Liver (tissue), 9 donors: ENCODE data around the gene EML4. TPM values are rescaled to one million over a fixed set of nuclear protein-coding genes. Genes with fewer than 3 reads are reported as not detected.

ENCODE experiments used
- DNase-seq: peaks from one replicate; pipeline ENCODE4 v3.0.0-alpha.2; 2017; ENCODE audit warnings: low spot score
- H3K27ac ChIP-seq, 2 donors: one replicate each; pipeline ENCODE4 v1.7.0; 2013; ENCODE audit warnings: inconsistent platforms in 2 of 2, low read length in 2 of 2, control low read depth in 1 of 2, low read depth in 1 of 2, mild to moderate bottlenecking in 1 of 2
- H3K27me3 ChIP-seq, 4 donors: one replicate each; pipeline versions ENCODE4 v1.6.1 to v1.7.0; 2013; ENCODE audit warnings: low read length in 3 of 4, inconsistent platforms in 1 of 4, mild to moderate bottlenecking in 1 of 4, moderate library complexity in 1 of 4; ENCODE audit not compliant: control insufficient read depth in 4 of 4, insufficient read depth in 4 of 4
- H3K36me3 ChIP-seq, 4 donors: one replicate each; pipeline versions ENCODE4 v1.6.1 to v1.7.0; 2013; ENCODE audit warnings: low read length in 3 of 4, mild to moderate bottlenecking in 3 of 4, low read depth in 1 of 4, moderate library complexity in 1 of 4; ENCODE audit not compliant: control insufficient read depth in 4 of 4, insufficient read depth in 3 of 4
- H3K4me1 ChIP-seq, 4 donors: one replicate each; pipeline versions ENCODE4 v1.6.1 to v1.7.0; 2013; ENCODE audit warnings: low read length in 3 of 4, mild to moderate bottlenecking in 3 of 4, moderate library complexity in 1 of 4; ENCODE audit not compliant: control insufficient read depth in 4 of 4, insufficient read depth in 4 of 4
- H3K4me3 ChIP-seq, 3 donors: one replicate each; pipeline versions ENCODE4 v1.6.1 to v1.7.0; 2013; ENCODE audit warnings: low read length in 3 of 3, control low read depth in 1 of 3, low read depth in 1 of 3, mild to moderate bottlenecking in 1 of 3
- H3K9ac ChIP-seq, 2 donors: one replicate each; pipeline ENCODE4 v1.7.0; 2013; ENCODE audit warnings: low read length in 2 of 2, mild to moderate bottlenecking in 2 of 2, moderate library complexity in 2 of 2, control low read depth in 1 of 2, low read depth in 1 of 2
- H3K9me3 ChIP-seq, 4 donors: one replicate each; pipeline versions ENCODE4 v1.6.1 to v1.7.0; 2013; ENCODE audit warnings: low read length in 3 of 4; ENCODE audit not compliant: control insufficient read depth in 4 of 4
- CTCF ChIP-seq: fragments of 150-350 bp; IDR thresholded peaks from 2 replicates; pipeline ENCODE4 v1.5.1; 2017; ENCODE audit warnings: improper control_type of control experiment, low read depth, low read length; ENCODE audit not compliant: missing input control
- EGR1 ChIP-seq, 2 donors: IDR thresholded peaks; 2 replicates each; pipeline ENCODE4 v1.6.1; 2016 to 2018; ENCODE audit warnings: antibody characterized with exemption in 2 of 2, low read depth in 2 of 2
- FOXA1 ChIP-seq: IDR thresholded peaks from 2 replicates; pipeline ENCODE4 v1.6.1; 2016; ENCODE audit warnings: antibody characterized with exemption
- FOXA2 ChIP-seq: IDR thresholded peaks from 2 replicates; pipeline ENCODE4 v1.6.1; 2016; ENCODE audit warnings: antibody characterized with exemption
- GABPA ChIP-seq, 2 donors: IDR thresholded peaks in 1 of 2; conservative IDR thresholded peaks in 1 of 2; 2 replicates each; pipeline ENCODE4 v1.6.1; 2016; ENCODE audit warnings: antibody characterized with exemption in 2 of 2, mild to moderate bottlenecking in 1 of 2, moderate library complexity in 1 of 2
- HNF4A ChIP-seq, 2 donors: conservative IDR thresholded peaks; 2 replicates each; pipeline ENCODE4 v1.6.1; 2016; ENCODE audit warnings: antibody characterized with exemption in 2 of 2, mild to moderate bottlenecking in 2 of 2
- HNF4G ChIP-seq: IDR thresholded peaks from 2 replicates; pipeline ENCODE4 v1.6.1; 2016; ENCODE audit warnings: antibody characterized with exemption
- JUND ChIP-seq, 2 donors: IDR thresholded peaks; 2 replicates each; pipeline ENCODE4 v1.6.1; 2016; ENCODE audit warnings: antibody characterized with exemption in 2 of 2
- MAX ChIP-seq: IDR thresholded peaks from 2 replicates; pipeline ENCODE4 v1.6.1; 2016; ENCODE audit warnings: antibody characterized with exemption
- TAF1 ChIP-seq: conservative IDR thresholded peaks from 2 replicates; pipeline ENCODE4 v1.6.1; 2016; ENCODE audit warnings: antibody characterized with exemption, mild to moderate bottlenecking
- YY1 ChIP-seq: IDR thresholded peaks from 2 replicates; pipeline ENCODE4 v1.6.1; 2016; ENCODE audit warnings: antibody characterized with exemption, mild to moderate bottlenecking
- ZBTB33 ChIP-seq: IDR thresholded peaks from 2 replicates; pipeline ENCODE4 v1.6.1; 2016; ENCODE audit warnings: antibody characterized with exemption
- whole genome bisulfite sequencing: extraction: QIAGEN DNeasy Blood & Tissue Kit; methylation state at CpG from one replicate; pipeline ENCODE4 v1.1.7; 2013; 5-methylcytosine and 5-hydroxymethylcytosine counted together
- polyA plus RNA-seq, 2 donors: library from polyadenylated mRNA; stranded (reverse) in 1 of 2; unstranded in 1 of 2; fragments of 200-250 nt in 1 of 2; fragments of >200 nt in 1 of 2; fragmentation: Nextera tagmentation in 1 of 2; extraction: Ambion mirVana in 1 of 2; gene quantifications; one replicate each; pipeline versions ENCODE4 v1.2.1 to v1.2.3, GENCODE V29; 2013 to 2015
- total RNA-seq, 2 donors: library from RNA; depleted of rRNA; stranded (reverse); fragments of >200 nt; gene quantifications; one replicate each; pipeline ENCODE4 v1.2.3, GENCODE V29; 2014
- TF ChIP-seq, protein P1 (sequence below): IDR thresholded peaks from 2 replicates; pipeline ENCODE4 v1.6.1; 2016; ENCODE audit warnings: antibody characterized with exemption, mild to moderate bottlenecking
- TF ChIP-seq, protein P2 (sequence below): IDR thresholded peaks from 2 replicates; pipeline ENCODE4 v1.6.1; 2016; ENCODE audit warnings: antibody characterized with exemption
- donor health status: healthy.
- donor health status: healthy.
- donor health status: healthy.
- donor health status: healthy.
- donor health status: healthy.

EML4 gene
- total and polyA plus RNA-seq, 4 donors = 12.8 to 49.6 (median 34.8) TPM

GRCh38 chr2:42315844-42316470, 146.8 kb downstream of the EML4 start:
- no peaks in the 10 kb centered on the region for H3K9me3 ChIP-seq
- TF ChIP-seq, protein P1, sequence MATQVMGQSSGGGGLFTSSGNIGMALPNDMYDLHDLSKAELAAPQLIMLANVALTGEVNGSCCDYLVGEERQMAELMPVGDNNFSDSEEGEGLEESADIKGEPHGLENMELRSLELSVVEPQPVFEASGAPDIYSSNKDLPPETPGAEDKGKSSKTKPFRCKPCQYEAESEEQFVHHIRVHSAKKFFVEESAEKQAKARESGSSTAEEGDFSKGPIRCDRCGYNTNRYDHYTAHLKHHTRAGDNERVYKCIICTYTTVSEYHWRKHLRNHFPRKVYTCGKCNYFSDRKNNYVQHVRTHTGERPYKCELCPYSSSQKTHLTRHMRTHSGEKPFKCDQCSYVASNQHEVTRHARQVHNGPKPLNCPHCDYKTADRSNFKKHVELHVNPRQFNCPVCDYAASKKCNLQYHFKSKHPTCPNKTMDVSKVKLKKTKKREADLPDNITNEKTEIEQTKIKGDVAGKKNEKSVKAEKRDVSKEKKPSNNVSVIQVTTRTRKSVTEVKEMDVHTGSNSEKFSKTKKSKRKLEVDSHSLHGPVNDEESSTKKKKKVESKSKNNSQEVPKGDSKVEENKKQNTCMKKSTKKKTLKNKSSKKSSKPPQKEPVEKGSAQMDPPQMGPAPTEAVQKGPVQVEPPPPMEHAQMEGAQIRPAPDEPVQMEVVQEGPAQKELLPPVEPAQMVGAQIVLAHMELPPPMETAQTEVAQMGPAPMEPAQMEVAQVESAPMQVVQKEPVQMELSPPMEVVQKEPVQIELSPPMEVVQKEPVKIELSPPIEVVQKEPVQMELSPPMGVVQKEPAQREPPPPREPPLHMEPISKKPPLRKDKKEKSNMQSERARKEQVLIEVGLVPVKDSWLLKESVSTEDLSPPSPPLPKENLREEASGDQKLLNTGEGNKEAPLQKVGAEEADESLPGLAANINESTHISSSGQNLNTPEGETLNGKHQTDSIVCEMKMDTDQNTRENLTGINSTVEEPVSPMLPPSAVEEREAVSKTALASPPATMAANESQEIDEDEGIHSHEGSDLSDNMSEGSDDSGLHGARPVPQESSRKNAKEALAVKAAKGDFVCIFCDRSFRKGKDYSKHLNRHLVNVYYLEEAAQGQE = no peak
- TF ChIP-seq FOXA1 (no peak), JUND (IDR thresholded peaks at IDR 0.05) (no peak), MAX (no peak), HNF4A (conservative IDR thresholded peaks at IDR 0.05) (no peak), FOXA2 (no peak)
- peaks cover 2 to 38% (median 15%) of the 10 kb centered on the region in 4 donors for H3K36me3 ChIP-seq
- no peak overlapping the region for H3K9ac ChIP-seq
- H3K4me3 ChIP-seq = no peak overlapping the region
- H3K4me1 ChIP-seq = no peaks in the 10 kb centered on the region
- DNase-seq = no peak
- 97% methylated on average over 6 of the region's 6 CpGs for WGBS
- no peak overlapping the region for H3K27ac ChIP-seq
- H3K27me3 ChIP-seq = no peaks in the 10 kb centered on the region

GRCh38 chr2:42316910-42317309, 147.8 kb downstream of the EML4 start:
- WGBS = 94% methylated on average over 3 of the region's 3 CpGs
- no peak overlapping the region for H3K4me3 ChIP-seq
- no peaks in the 10 kb centered on the region for H3K27me3 ChIP-seq
- H3K4me1 ChIP-seq = no peaks in the 10 kb centered on the region
- no peaks in the 10 kb centered on the region for H3K9me3 ChIP-seq
- H3K36me3 ChIP-seq = peaks cover 2 to 38% (median 17%) of the 10 kb centered on the region in 4 donors
- no peak overlapping the region for H3K27ac ChIP-seq
- TF ChIP-seq FOXA1 = no peak
- no peak for TF ChIP-seq FOXA2
- TF ChIP-seq GABPA (IDR thresholded peaks at IDR 0.05 in 1 of 2, conservative IDR thresholded peaks at IDR 0.05 in 1 of 2) = no peak
- TF ChIP-seq CTCF = no peak
- no peak for TF ChIP-seq EGR1 (IDR thresholded peaks at IDR 0.05; ENCODE audit: low read depth in 2 of 2)
- no peak overlapping the region for H3K9ac ChIP-seq
- DNase-seq = no peak

DNA sequence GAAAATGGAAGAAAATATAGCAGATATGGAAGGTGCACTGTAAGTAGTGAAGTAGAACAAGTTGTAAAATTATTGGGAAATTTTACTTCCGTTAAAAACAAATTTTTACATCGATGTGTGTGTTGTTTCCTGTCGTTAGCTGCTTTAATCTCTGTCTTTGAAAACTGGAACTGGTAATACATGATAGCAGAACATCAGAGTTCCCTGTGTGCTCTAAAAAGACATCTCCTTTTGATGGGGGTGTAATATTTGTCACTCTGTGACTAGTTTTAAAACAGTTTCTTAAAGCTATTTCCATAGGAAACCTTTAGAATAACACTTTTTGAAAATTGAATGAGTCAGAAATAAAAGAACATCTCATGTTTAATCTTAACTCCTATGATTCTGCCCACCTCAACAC, 148.3 kb downstream of the EML4 start:
- H3K27me3 ChIP-seq = no peaks in the 10 kb centered on the region
- DNase-seq = no peak
- no peaks in the 10 kb centered on the region for H3K9me3 ChIP-seq
- no peak overlapping the region for H3K9ac ChIP-seq
- H3K36me3 ChIP-seq = peaks cover 2 to 38% (median 17%) of the 10 kb centered on the region in 4 donors
- no peak overlapping the region for H3K4me3 ChIP-seq
- WGBS = 95% methylated on average over 3 of the region's 3 CpGs
- H3K27ac ChIP-seq = no peak overlapping the region
- H3K4me1 ChIP-seq = no peaks in the 10 kb centered on the region
- no peak for TF ChIP-seq EGR1 (IDR thresholded peaks at IDR 0.05; ENCODE audit: low read depth in 2 of 2)
- TF ChIP-seq ZBTB33 = no peak
- no peak for TF ChIP-seq JUND (IDR thresholded peaks at IDR 0.05)
- TF ChIP-seq HNF4G = no peak
- TF ChIP-seq HNF4A (conservative IDR thresholded peaks at IDR 0.05) = no peak
- no peak for TF ChIP-seq TAF1
- TF ChIP-seq CTCF = no peak
- TF ChIP-seq FOXA1 = no peak
- TF ChIP-seq YY1 = no peak
- TF ChIP-seq FOXA2 = no peak
- no peak for TF ChIP-seq GABPA (IDR thresholded peaks at IDR 0.05 in 1 of 2, conservative IDR thresholded peaks at IDR 0.05 in 1 of 2)
- TF ChIP-seq, protein P2, sequence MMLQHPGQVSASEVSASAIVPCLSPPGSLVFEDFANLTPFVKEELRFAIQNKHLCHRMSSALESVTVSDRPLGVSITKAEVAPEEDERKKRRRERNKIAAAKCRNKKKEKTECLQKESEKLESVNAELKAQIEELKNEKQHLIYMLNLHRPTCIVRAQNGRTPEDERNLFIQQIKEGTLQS = no peak
- TF ChIP-seq MAX = no peak
